ENCODE results near the gene KIF22. TPM values are rescaled to one million over a fixed set of nuclear protein-coding genes. Genes with fewer than 3 reads are reported as not detected.
A peak's percentile ranks its signal among the peaks of the same experiment; 100 is the strongest.

Gene KIF22
- total RNA-seq: 100 to 1,000 TPM; 160 to 165 TPM

- H3K9me3 Mint-ChIP-seq: no peaks in the 10 kb centered on the region
- TF ChIP-seq CTCF (IDR thresholded peaks at IDR 0.05): peak; percentile 69
- peak within 1 kb of the TSS; percentile 100 for H3K4me3 Mint-ChIP-seq
- H3K36me3 Mint-ChIP-seq (ENCODE audit: low read depth): peaks cover 35% of the 10 kb centered on the region
- H3K4me1 Mint-ChIP-seq (ENCODE audit: low read depth): peaks cover 41% of the 10 kb centered on the region
- CTCF ChIA-PET: interaction anchor here (0.7 to 4.8 kb wide), 25 partner anchors 8 to 242 kb away, joined by 3 to 43 read pairs (median 5); partner anchors contain the start of genes MVP, PAGR1 and ZG16
- H3K27ac Mint-ChIP-seq: peak within 1 kb of the TSS; percentile 97
- POLR2A ChIA-PET: interaction anchor here (0.5 to 7.2 kb wide), 30 partner anchors 8 to 301 kb away, joined by 3 to 89 read pairs (median 4); partner anchors contain the start of genes ALDOA, MAZ, MVP and PAGR1
- intact Hi-C loops (cut with micrococcal nuclease): loop anchor here (5.0 kb wide), 1 partner anchor 48 kb away; no protein-coding TSS in a partner anchor
- peak; percentile 100 for DNase-seq
- peak; percentile 97 for ATAC-seq
- H3K27me3 Mint-ChIP-seq: no peaks in the 10 kb centered on the region
Measured at GRCh38 chr16:29790183-29790948, at the start of gene KIF22. KIF22 (plus strand) TSS chr16:29790751; CDS start chr16:29790760, 9 bp downstream.

- Mint-ChIP-seq H3K4me3 (peak overlapping the region; percentile 84), H3K27me3 (no peaks in the 10 kb centered on the region), H3K9me3 (no peaks in the 10 kb centered on the region), H3K4me1 (ENCODE audit: low read depth) (peaks cover 74% of the 10 kb centered on the region), H3K27ac (peak overlapping the region; percentile 97), H3K36me3 (ENCODE audit: low read depth) (peaks cover 28% of the 10 kb centered on the region)
- DNase-seq (no peak), ATAC-seq (no peak)
- POLR2A ChIA-PET: interaction anchor here (0.6 to 2.2 kb wide), 4 partner anchors 8 to 190 kb away, joined by 3 to 20 read pairs (median 4); no protein-coding TSS in a partner anchor
- CTCF ChIA-PET: interaction anchor here (1.0 to 1.8 kb wide), 2 partner anchors 42 to 48 kb away, joined by 3 to 6 read pairs; partner anchors contain the start of gene KIF22
- TF ChIP-seq CTCF (IDR thresholded peaks at IDR 0.05): no peak
- intact Hi-C loops (cut with micrococcal nuclease): loop anchor here (5.0 kb wide), 1 partner anchor 50 kb away; the partner anchor contains the start of gene KIF22
Measured at GRCh38 chr16:29742683-29743275, 47.8 kb upstream of the KIF22 start.

GRCh38 chr16:29743475-29743826, 47.1 kb upstream of the KIF22 start:
- no peaks in the 10 kb centered on the region for H3K9me3 Mint-ChIP-seq
- CTCF ChIA-PET: interaction anchor here (1.0 to 1.8 kb wide), 3 partner anchors 42 to 65 kb away, joined by 3 to 6 read pairs (median 4); partner anchors contain the start of gene KIF22
- no peak for TF ChIP-seq CTCF (IDR thresholded peaks at IDR 0.05)
- peak overlapping the region; percentile 84 for H3K4me3 Mint-ChIP-seq
- no peaks in the 10 kb centered on the region for H3K27me3 Mint-ChIP-seq
- ATAC-seq: no peak
- peaks cover 69% of the 10 kb centered on the region for H3K4me1 Mint-ChIP-seq (ENCODE audit: low read depth)
- intact Hi-C loops (cut with micrococcal nuclease): loop anchor here (5.0 kb wide), 1 partner anchor 49 kb away; the partner anchor contains the start of gene KIF22
- POLR2A ChIA-PET: interaction anchor here (0.6 to 2.2 kb wide), 4 partner anchors 9 to 64 kb away, joined by 3 to 20 read pairs (median 4); no protein-coding TSS in a partner anchor
- DNase-seq: no peak
- peaks cover 28% of the 10 kb centered on the region for H3K36me3 Mint-ChIP-seq (ENCODE audit: low read depth)
- H3K27ac Mint-ChIP-seq: peak overlapping the region; percentile 97

GRCh38 chr16:29743827-29744531, 46.6 kb upstream of the KIF22 start:
- Mint-ChIP-seq H3K27me3 (no peaks in the 10 kb centered on the region), H3K4me3 (peak overlapping the region; percentile 84), H3K36me3 (ENCODE audit: low read depth) (peaks cover 28% of the 10 kb centered on the region), H3K27ac (peak overlapping the region; percentile 97), H3K9me3 (no peaks in the 10 kb centered on the region), H3K4me1 (ENCODE audit: low read depth) (peaks cover 65% of the 10 kb centered on the region)
- POLR2A ChIA-PET: interaction anchor here (1.0 to 2.2 kb wide), 4 partner anchors 9 to 65 kb away, joined by 3 to 20 read pairs (median 4); no protein-coding TSS in a partner anchor
- no peak for TF ChIP-seq CTCF (IDR thresholded peaks at IDR 0.05)
- ATAC-seq: peak; percentile 17
- CTCF ChIA-PET: interaction anchor here (0.8 to 1.8 kb wide), 6 partner anchors 12 to 64 kb away, joined by 3 to 7 read pairs (median 4); partner anchors contain the start of gene KIF22
- DNase-seq: peak; percentile 69
- intact Hi-C loops (cut with micrococcal nuclease): loop anchor here (5.0 kb wide), 1 partner anchor 48 kb away; the partner anchor contains the start of gene KIF22

Data from activated CD8-positive, alpha-beta T cell treated with anti-CD3 and anti-CD28 coated beads for 36 hours (primary cell).